HCT116 (cell line): ENCODE data around the gene BAIAP2. TPM values are rescaled to one million over a fixed set of nuclear protein-coding genes. Genes with fewer than 3 reads are reported as not detected.

Experiments
- ATAC-seq: fragments of 200-7000 bp; cut with Tn5 transposase; 2 replicates; pipeline ENCODE4 v1.9.1; 2020; ENCODE audit warnings: mild to moderate bottlenecking, moderate library complexity
- BruUV-seq: library from RNA; stranded (reverse); fragments of 400-500 nt; replicated peaks from 2 replicates; lab custom pipeline; 2021; lab: Mats Ljungman, UMichigan
- CTCF ChIA-PET: fragments of 300-600 bp; sonication (Branson Sonifier 250); formaldehyde crosslinking; loops from one replicate; lab custom pipeline; 2021; ENCODE audit warnings: antibody characterized with exemption; lab: Charles Lee
- POLR2A ChIA-PET: fragments of 300-600, 350-600 bp; sonication (Branson Sonifier 250); formaldehyde crosslinking; loops from one replicate; lab custom pipeline; 2021; ENCODE audit warnings: antibody characterized with exemption; lab: Charles Lee
- RAD21 ChIA-PET, 2 experiments: fragments of 300-600 bp; sonication (Branson Sonifier 250); formaldehyde crosslinking; loops; one replicate each; lab custom pipeline; 2023; ENCODE audit warnings: low total read pairs in 2 of 2; ENCODE audit not compliant: uncharacterized antibody in 2 of 2, unreplicated experiment in 2 of 2, low non-redundant PET in 1 of 2; lab: Charles Lee
- DNase-seq: peaks from one replicate; pipeline ENCODE4 v3.0.0-alpha.2; 2010; ENCODE audit warnings: low read depth, low spot score
- H2AFZ ChIP-seq: fragments of 200-600 bp; shearing (Covaris generic), sonication (generic); 2 replicates; pipeline ENCODE4 v1.6.1; 2017; ENCODE audit warnings: low read depth, mixed run types, mixed read lengths, antibody characterized with exemption, low read length; ENCODE audit not compliant: poor library complexity, severe bottlenecking
- H3K27ac ChIP-seq: 2 replicates; pipeline ENCODE4 v1.5.1; 2012; ENCODE audit warnings: low read depth, low read length
- H3K27me3 ChIP-seq: fragments of 200-600 bp; sonication (generic); 2 replicates; pipeline ENCODE4 v1.6.1; 2016; ENCODE audit warnings: mixed run types, low read length, mixed read lengths; ENCODE audit not compliant: insufficient read depth
- H3K36me3 ChIP-seq, 2 experiments: fragments of 200-500 bp in 1 of 2; fragments of 200-600 bp in 1 of 2; sonication (Bioruptor generic) in 1 of 2; sonication (generic) in 1 of 2; 2 replicates each; pipeline versions ENCODE4 v1.5.1 to v1.6.1; 2014 to 2016; ENCODE audit warnings: low read length in 2 of 2, inconsistent platforms in 1 of 2, mixed read lengths in 1 of 2, mixed run types in 1 of 2; ENCODE audit not compliant: insufficient read depth in 2 of 2, control insufficient read depth in 1 of 2
- H3K4me1 ChIP-seq, 2 experiments: fragments of 200-600 bp in 1 of 2; sonication (generic) in 1 of 2; 2 replicates each; pipeline versions ENCODE4 v1.5.1 to v1.6.1; 2012 to 2017; ENCODE audit warnings: low read length in 2 of 2, inconsistent platforms in 1 of 2, mild to moderate bottlenecking in 1 of 2, mixed read lengths in 1 of 2, mixed run types in 1 of 2, moderate library complexity in 1 of 2; ENCODE audit not compliant: insufficient read depth in 2 of 2, control insufficient read depth in 1 of 2
- H3K4me2 ChIP-seq: fragments of 200-600 bp; sonication (generic); 2 replicates; pipeline ENCODE4 v1.6.1; 2017; ENCODE audit warnings: mixed run types, low read length, mixed read lengths
- H3K4me3 ChIP-seq, 2 experiments: fragments of 200-600 bp in 1 of 2; sonication (generic) in 1 of 2; replicated peaks in 1 of 2; 2 replicates each; pipeline ENCODE4 v1.5.1; 2011 to 2016; ENCODE audit warnings: low read length in 2 of 2, control low read depth in 1 of 2, low read depth in 1 of 2, mild to moderate bottlenecking in 1 of 2, mixed read lengths in 1 of 2, mixed run types in 1 of 2
- H3K79me2 ChIP-seq: fragments of 200-600 bp; sonication (generic); 2 replicates; pipeline ENCODE4 v1.6.1; 2017; ENCODE audit warnings: mild to moderate bottlenecking, mixed run types, low read length, moderate library complexity, mixed read lengths; ENCODE audit not compliant: insufficient read depth
- H3K9ac ChIP-seq: fragments of 200-600 bp; sonication (generic); 2 replicates; pipeline ENCODE4 v1.6.1; 2016; ENCODE audit warnings: low read length, mixed read lengths
- H3K9me2 ChIP-seq: fragments of 200-600 bp; sonication (generic), shearing (Covaris generic); 2 replicates; pipeline ENCODE4 v1.6.1; 2017; ENCODE audit warnings: mixed run types, mild to moderate bottlenecking, moderate library complexity; ENCODE audit not compliant: insufficient read depth
- H3K9me3 ChIP-seq, 2 experiments: fragments of 200-500 bp in 1 of 2; fragments of 200-600 bp in 1 of 2; sonication (Bioruptor generic) in 1 of 2; sonication (generic) in 1 of 2; 2 replicates each; pipeline ENCODE4 v1.6.1; 2014 to 2017; ENCODE audit warnings: low read length in 2 of 2, mixed read lengths in 2 of 2, inconsistent platforms in 1 of 2, low read depth in 1 of 2, mild to moderate bottlenecking in 1 of 2, mixed run types in 1 of 2, moderate library complexity in 1 of 2; ENCODE audit not compliant: control insufficient read depth in 1 of 2, insufficient read depth in 1 of 2
- H4K20me1 ChIP-seq: fragments of 200-600 bp; sonication (generic), shearing (Covaris generic); 2 replicates; pipeline ENCODE4 v1.6.1; 2017; ENCODE audit warnings: mixed run types, mild to moderate bottlenecking, moderate library complexity; ENCODE audit not compliant: insufficient read depth
- EGR1 ChIP-seq: IDR thresholded peaks from 2 replicates; pipeline ENCODE4 v1.6.1; 2012; ENCODE audit warnings: low read depth
- EZH2 ChIP-seq: fragments of 200-600 bp; sonication (generic); IDR thresholded peaks from 2 replicates; pipeline ENCODE4 v1.6.1; 2017; ENCODE audit warnings: antibody characterized with exemption, mixed run types
- JUND ChIP-seq: IDR thresholded peaks from 2 replicates; pipeline ENCODE4 v1.6.1; 2012
- POLR2A ChIP-seq: IDR thresholded peaks from 2 replicates; pipeline ENCODE4 v1.7.0; 2011; ENCODE audit warnings: borderline replicate concordance; ENCODE audit not compliant: insufficient read depth, insufficient read length; ENCODE audit errors: extremely low read depth
- POLR2AphosphoS5 ChIP-seq: IDR thresholded peaks from 2 replicates; pipeline ENCODE4 v1.6.1; 2011; ENCODE audit warnings: mild to moderate bottlenecking, low read depth, low read length, moderate library complexity
- SIN3A ChIP-seq: IDR thresholded peaks from 2 replicates; pipeline ENCODE4 v1.6.1; 2012; ENCODE audit warnings: low read depth
- YY1 ChIP-seq: IDR thresholded peaks from 2 replicates; pipeline ENCODE4 v1.6.1; 2011; ENCODE audit warnings: low read length, low read depth, moderate library complexity, mild to moderate bottlenecking; ENCODE audit not compliant: insufficient replicate concordance; ENCODE audit errors: extremely low read depth
- intact Hi-C: fragments of 100-400 bp; cut with micrococcal nuclease; formaldehyde crosslinking; loops from 2 replicates; pipeline ENCODE4 v1.10.0; 2022
- total RNA-seq: library from RNA; stranded (reverse); gene quantifications from one replicate; pipeline ENCODE4 v1.2.1, GENCODE V29; 2021; ENCODE audit not compliant: unreplicated experiment
- TF ChIP-seq, protein P1 (sequence below), 3 experiments: fragments of 200-600 bp in 1 of 3; sonication (generic) in 1 of 3; IDR thresholded peaks in 2 of 3; conservative IDR thresholded peaks in 1 of 3; 2 replicates each; pipeline ENCODE4 v1.5.1; 2012 to 2017; ENCODE audit warnings: low read depth in 2 of 3, low read length in 2 of 3, antibody characterized with exemption in 1 of 3, borderline replicate concordance in 1 of 3, control low read depth in 1 of 3, mild to moderate bottlenecking in 1 of 3, mixed read lengths in 1 of 3, mixed run types in 1 of 3, moderate library complexity in 1 of 3; ENCODE audit not compliant: insufficient read depth in 1 of 3
- TF ChIP-seq, protein P2 (sequence below): IDR thresholded peaks from 2 replicates; pipeline ENCODE4 v1.6.1; 2012

Gene BAIAP2
- total RNA-seq, 1 experiment from 2014 or later, result 105 TPM

GRCh38 chr17:81136366-81136765, 101.4 kb downstream of the BAIAP2 start:
- Histone ChIP-seq H3K4me1 (peaks cover 0 to 11% of the 10 kb centered on the region in 2 experiments; a peak in 2 of 4 replicates), H3K27me3 (no peaks in the 10 kb centered on the region), H3K9me2 (no peaks in the 10 kb centered on the region)
- intact Hi-C loops, result no loop called here
- ATAC-seq, result no peak
- TF ChIP-seq JUND (no peak), EZH2 (no peak), EGR1 (no peak), SIN3A (no peak), POLR2AphosphoS5 (no peak), POLR2A (no peak), YY1 (no peak)
- TF ChIP-seq, protein P1, sequence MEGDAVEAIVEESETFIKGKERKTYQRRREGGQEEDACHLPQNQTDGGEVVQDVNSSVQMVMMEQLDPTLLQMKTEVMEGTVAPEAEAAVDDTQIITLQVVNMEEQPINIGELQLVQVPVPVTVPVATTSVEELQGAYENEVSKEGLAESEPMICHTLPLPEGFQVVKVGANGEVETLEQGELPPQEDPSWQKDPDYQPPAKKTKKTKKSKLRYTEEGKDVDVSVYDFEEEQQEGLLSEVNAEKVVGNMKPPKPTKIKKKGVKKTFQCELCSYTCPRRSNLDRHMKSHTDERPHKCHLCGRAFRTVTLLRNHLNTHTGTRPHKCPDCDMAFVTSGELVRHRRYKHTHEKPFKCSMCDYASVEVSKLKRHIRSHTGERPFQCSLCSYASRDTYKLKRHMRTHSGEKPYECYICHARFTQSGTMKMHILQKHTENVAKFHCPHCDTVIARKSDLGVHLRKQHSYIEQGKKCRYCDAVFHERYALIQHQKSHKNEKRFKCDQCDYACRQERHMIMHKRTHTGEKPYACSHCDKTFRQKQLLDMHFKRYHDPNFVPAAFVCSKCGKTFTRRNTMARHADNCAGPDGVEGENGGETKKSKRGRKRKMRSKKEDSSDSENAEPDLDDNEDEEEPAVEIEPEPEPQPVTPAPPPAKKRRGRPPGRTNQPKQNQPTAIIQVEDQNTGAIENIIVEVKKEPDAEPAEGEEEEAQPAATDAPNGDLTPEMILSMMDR (IDR thresholded peaks at IDR 0.05 in 2 of 3, conservative IDR thresholded peaks at IDR 0.05 in 1 of 3; ENCODE audit: borderline replicate concordance in 1 of 3, insufficient read depth in 1 of 3, low read depth in 2 of 3, low read length in 2 of 3), result no peak
- TF ChIP-seq, all 23 proteins: peak for 0
- BruUV-seq, result no TSS peak
- no peak overlapping the region for H2AFZ ChIP-seq
- POLR2A ChIA-PET, result no interaction called here
- RAD21 ChIA-PET, result no interaction called here
- no peak for DNase-seq
- H3K36me3 ChIP-seq, result no peaks in the 10 kb centered on the region
- H3K27ac ChIP-seq, result no peak overlapping the region; the same call in 1 of the 2 replicates
- H3K4me3 ChIP-seq, result no peak overlapping the region
- H3K4me2 ChIP-seq, result no peak overlapping the region
- no peaks in the 10 kb centered on the region; a peak in 1 of 4 replicates for H3K9me3 ChIP-seq
- H3K9ac ChIP-seq, result no peak overlapping the region
- H3K79me2 ChIP-seq, result no peaks in the 10 kb centered on the region
- CTCF ChIA-PET, result no interaction called here
- H4K20me1 ChIP-seq, result no peaks in the 10 kb centered on the region

GRCh38 chr17:81137248-81137647, 102.3 kb downstream of the BAIAP2 start:
- Histone ChIP-seq H3K9me3 (no peaks in the 10 kb centered on the region; a peak in 1 of 4 replicates), H3K27me3 (no peaks in the 10 kb centered on the region), H3K4me3 (no peak overlapping the region), H3K9ac (no peak overlapping the region), H3K79me2 (no peaks in the 10 kb centered on the region), H3K4me1 (peaks cover 3 to 13% of the 10 kb centered on the region in 2 experiments; a peak in 3 of 4 replicates), H4K20me1 (no peaks in the 10 kb centered on the region), H3K27ac (no peak overlapping the region), H3K36me3 (no peaks in the 10 kb centered on the region), H3K9me2 (no peaks in the 10 kb centered on the region), H3K4me2 (no peak overlapping the region), H2AFZ (no peak overlapping the region)
- intact Hi-C loops, result no loop called here
- ChIA-PET CTCF (no interaction called here), POLR2A (no interaction called here), RAD21 (no interaction called here)
- BruUV-seq, result no TSS peak
- TF ChIP-seq, protein P2, sequence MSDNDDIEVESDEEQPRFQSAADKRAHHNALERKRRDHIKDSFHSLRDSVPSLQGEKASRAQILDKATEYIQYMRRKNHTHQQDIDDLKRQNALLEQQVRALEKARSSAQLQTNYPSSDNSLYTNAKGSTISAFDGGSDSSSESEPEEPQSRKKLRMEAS, result no peak
- TF ChIP-seq EGR1 (no peak), JUND (no peak)
- no peak for ATAC-seq
- DNase-seq, result no peak
